Stimulated activated CD4-positive, alpha-beta T cell treated with anti-CD3 and anti-CD28 coated beads, Interleukin-12 subunit alpha, Interleukin-12 subunit beta, amount 100 ng/mL, for 48 hours (primary cell): ENCODE measurements around the gene DLEC1.
A peak's percentile ranks its signal among the peaks of the same experiment; 100 is the strongest.
"Not testable (repeated sequence)": the region's sequence is repeated elsewhere in the genome, so short reads cannot be mapped to it uniquely, and the experiment has no call there.

Experiments
- DNase-seq, 3 donors: peaks; one replicate each; pipeline ENCODE4 v3.0.0-alpha.2; 2020; ENCODE audit warnings: low read depth in 2 of 3, low spot score in 1 of 3

Gene DLEC1

GRCh38 chr3:38152609-38153008, 113.6 kb downstream of the DLEC1 start:
- DNase-seq, result no peak

- no peak for DNase-seq
Measured at GRCh38 chr3:38153221-38153620, 114.2 kb downstream of the DLEC1 start.

GRCh38 chr3:38154033-38154494, 115.1 kb downstream of the DLEC1 start:
- no peak for DNase-seq

DNA sequence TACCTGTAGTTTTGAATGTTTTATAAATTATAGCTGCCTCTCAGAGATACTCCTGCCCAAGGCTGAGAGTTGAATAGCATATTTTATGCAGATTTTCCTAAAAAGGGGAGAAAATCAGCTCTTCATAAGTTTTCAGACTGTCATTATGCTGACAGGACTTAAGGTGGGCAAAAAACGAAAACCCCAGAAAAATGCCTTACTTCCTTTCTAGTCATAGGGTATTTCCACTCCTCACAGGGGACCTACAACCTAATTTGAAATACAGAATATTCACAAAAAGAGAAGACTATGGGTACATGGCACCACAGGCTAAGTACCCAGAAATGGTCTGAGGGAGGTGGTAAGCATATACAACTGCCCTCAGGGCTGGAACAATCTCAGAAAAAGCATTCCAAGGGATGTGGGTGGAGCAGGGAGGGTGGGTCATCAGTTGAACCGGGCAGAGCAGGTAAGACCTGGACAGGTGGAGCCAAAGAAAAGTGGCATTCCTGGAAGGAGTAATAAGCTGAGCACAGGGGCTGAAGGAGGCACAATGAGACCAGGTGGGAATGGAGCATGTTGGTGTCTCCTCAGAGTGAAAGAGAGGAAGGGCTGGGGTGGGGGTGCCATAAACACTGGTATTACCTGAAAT, 115.7 kb downstream of the DLEC1 start:
- no peak for DNase-seq

DNA sequence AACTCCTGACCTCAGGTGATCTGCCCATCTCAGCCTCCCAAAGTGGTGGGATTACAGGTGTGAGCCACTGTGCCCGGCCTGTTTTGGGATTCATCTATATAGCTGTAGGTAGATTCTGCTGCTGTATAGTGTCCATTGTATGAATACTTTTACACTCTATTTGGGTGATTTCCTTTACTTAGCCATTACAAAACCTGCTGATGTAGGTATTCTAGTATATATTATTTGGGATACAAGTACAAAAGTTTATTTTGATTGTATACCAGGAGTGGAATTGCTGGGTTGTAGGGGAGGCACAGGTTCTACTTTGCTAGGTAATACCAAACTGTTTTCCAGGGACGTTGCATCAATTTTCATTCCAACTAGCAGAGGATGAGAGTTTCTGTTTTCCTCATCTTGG, 116.8 kb downstream of the DLEC1 start:
- no peak for DNase-seq

DNA sequence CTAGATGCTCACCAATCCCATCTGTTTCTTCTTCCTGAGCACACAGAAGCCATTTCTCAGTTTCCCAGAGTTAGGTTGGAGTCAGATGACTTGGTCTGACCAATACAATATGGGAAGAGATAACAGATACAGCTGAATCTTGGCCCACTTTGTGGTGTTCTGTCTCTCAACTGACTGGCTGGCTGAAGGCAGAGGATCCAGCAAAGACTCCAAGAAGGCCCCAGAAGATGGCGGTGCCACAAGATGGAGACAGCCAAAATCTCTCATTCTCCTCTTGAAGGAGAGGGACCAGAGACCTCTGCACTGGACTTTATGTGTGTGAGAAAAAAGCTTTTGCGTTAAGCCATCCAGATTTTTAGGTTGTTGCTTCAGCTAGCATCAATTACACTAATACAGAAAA, 118.1 kb downstream of the DLEC1 start:
- DNase-seq, result no peak

- no peak for DNase-seq
Measured at GRCh38 chr3:38157595-38157994, 118.6 kb downstream of the DLEC1 start.

DNA sequence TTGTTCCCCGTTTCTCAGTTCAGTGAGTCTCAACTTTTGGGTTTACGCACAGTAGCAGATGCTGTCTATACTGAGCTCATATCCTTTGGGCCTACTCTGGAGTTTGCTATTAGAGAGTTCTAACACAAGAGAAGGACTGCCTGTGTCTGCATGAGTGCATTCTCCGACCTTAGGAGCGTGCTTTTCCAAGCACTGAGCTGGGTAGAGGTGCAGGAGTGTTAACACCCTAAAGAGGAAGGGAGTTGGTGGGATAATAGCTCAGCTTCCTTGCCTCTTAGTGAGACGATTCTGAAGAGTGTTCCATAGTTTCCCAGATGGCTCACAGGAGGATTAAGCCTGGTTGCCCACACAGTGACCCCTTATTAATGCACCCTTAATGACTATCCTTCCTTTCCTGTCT, 119.5 kb downstream of the DLEC1 start:
- no peak for DNase-seq

DNA sequence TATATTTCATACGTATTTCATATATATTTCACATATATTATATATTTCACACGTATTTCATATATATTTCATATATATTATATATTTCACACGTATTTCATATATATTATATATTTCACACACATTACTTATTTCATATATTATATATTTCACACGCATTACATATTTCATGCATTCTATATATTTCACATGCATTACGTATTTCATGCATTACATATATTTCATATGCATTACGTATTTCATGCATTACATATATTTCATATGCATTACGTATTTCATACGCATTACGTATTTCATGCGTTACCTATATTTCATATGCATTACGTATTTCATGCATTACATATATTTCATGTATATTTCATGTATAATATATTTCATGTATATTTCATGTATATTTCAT, 121.7 kb downstream of the DLEC1 start:
- DNase-seq, result not testable (repeated sequence)

DNA sequence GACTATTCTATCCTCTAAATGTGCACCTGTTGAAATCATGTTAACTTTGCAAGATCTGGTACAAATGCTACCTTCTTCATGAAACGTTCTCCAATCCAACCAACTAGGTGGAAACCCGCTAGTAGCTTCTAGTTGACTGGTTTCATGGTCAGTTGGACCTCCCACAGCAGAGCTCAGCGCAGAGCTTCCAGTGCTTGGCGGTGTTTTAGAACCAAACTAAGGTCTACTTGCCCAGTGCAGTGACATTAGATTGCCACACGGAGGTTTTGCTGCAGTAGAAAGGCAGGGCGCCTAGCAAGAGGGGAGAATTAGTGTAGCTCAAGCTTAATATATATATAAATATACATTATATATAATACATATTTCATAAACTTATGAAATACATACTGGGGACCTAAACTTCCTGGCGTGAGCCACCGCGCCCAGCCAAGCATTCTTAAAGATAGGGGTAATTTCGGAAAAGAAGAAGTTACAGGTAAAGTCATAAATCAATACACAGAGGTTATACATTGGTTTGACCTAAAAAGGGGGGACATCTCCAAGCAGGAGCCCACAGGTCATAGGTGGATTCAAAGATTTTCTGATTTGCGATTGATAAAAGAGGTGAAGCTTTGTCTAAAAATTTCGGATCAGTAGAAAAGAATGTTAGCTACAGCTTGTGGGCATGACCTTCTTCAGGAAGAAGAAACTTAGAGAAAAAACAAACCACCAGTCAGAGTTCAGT, 124.3 kb downstream of the DLEC1 start:
- DNase-seq, result no peak

GRCh38 chr3:38163841-38164642, 125.0 kb downstream of the DLEC1 start:
- no peak for DNase-seq

GRCh38 chr3:38164643-38164951, 125.6 kb downstream of the DLEC1 start:
- no peak for DNase-seq

GRCh38 chr3:38164952-38165721, 126.1 kb downstream of the DLEC1 start, which contains the start of gene OXSR1:
Gene OXSR1 (plus strand): TSS chr3:38165537. CDS start chr3:38165877, 340 bp downstream.
- peak; percentile 93 to 96 (median 94) for DNase-seq

- no peak for DNase-seq
Measured at GRCh38 chr3:38165722-38166387, 126.8 kb downstream of the DLEC1 start.

- DNase-seq, result no peak
Measured at GRCh38 chr3:38167591-38167990, 128.6 kb downstream of the DLEC1 start.

- DNase-seq, result no peak
Measured at GRCh38 chr3:38168151-38169026, 129.4 kb downstream of the DLEC1 start.

DNA sequence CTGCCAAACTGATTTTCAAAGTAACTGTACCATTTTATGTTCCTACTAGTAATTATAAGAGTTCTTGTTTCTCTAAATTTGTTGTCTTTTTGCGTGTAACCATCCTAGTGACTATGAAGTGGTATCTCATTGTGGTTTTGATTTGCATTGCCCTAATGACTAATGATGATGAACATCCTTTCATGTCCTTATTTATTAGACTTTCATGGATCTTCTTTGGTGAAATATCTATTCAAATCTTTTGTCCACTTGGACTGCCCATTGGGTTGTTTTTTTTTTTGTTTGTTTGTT, 130.0 kb downstream of the DLEC1 start:
- DNase-seq, result no peak

GRCh38 chr3:38170722-38171121, 131.7 kb downstream of the DLEC1 start:
- no peak for DNase-seq

GRCh38 chr3:38171622-38172021, 132.6 kb downstream of the DLEC1 start:
- no peak for DNase-seq
